Dedifferentiated amniotic fluid mesenchymal stem cell (primary cell): ENCODE results near the gene POLG.
A peak's percentile ranks its signal among the peaks of the same experiment; 100 is the strongest.

Source experiments
- DNase-seq: peaks from one replicate; pipeline ENCODE4 v3.0.0-alpha.2; 2016; ENCODE audit errors: extremely low spot score

Gene POLG

GRCh38 chr15:89334510-89335297 lies at the start of gene POLG:
POLG (minus strand) TSS chr15:89334824; CDS start chr15:89333754, 1,070 bp downstream.
- peak; percentile 98 for DNase-seq

GRCh38 chr15:89384176-89384604 lies 49.6 kb upstream of the POLG start:
- no peak for DNase-seq

GRCh38 chr15:89383365-89384175 lies 48.9 kb upstream of the POLG start:
- no peak for DNase-seq

DNA sequence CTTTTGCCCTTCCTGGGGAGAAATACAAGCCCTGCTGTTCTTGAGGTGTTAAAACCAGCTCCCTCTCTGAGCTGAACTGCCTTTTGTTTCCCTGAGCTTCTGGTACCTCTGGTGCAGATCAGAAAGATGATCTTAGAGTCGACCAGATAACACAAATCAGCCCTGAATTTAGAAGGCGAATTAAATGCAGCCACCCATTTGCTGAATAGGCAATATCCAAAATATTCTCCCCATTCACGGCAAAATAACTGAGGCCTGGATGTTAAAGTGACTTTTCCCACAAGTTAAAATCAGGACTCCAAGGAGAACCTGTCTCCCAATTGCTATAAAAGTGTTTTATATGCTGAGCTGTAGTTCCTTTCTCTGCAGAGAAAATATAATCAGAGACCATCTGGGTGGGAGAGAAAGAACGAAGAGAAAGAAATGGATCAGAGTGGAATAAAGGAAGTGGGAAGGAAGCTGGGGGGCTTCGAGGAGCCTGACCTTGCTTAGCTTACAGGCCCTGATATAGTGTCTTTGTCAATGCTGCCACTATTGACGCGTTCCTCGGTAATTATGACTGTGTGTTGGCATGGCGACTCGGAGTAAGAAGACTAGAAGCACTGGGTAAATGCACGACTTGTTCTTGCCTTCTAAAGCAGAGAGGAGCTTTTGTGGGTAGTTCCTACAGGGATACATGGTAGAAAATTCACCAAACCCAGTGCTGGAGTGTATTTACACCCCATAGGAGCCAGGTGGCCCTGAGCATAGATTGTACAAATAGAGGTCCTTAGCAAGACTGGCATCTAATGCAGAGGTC lies 47.5 kb upstream of the POLG start:
- no peak for DNase-seq

- no peak for DNase-seq
Measured at GRCh38 chr15:89381331-89381730, 46.7 kb upstream of the POLG start.

- no peak for DNase-seq
Measured at GRCh38 chr15:89379818-89380217, 45.2 kb upstream of the POLG start.

DNA sequence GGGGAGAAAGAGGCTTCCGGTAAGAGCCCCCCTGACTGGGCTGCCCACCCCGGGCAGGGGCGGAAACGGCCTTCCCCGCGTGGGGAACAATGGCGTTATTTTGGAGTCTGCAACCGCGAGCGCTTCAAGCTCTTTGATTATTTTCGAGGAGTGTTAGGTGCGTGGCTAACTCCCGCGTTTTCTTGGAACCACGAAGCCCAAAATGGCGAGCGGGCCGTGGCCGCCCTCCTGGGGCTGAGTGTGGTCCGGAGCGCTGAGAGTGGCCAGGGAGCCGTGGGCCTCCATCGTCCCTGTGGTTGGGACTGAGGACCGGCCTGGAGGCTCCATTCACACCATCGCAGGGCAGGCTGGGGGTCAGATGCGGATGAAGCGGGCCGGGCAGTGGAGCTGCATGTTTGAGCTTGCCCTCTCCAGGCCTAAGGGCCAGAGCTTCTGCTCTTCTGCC lies 44.6 kb upstream of the POLG start:
- no peak for DNase-seq

DNA sequence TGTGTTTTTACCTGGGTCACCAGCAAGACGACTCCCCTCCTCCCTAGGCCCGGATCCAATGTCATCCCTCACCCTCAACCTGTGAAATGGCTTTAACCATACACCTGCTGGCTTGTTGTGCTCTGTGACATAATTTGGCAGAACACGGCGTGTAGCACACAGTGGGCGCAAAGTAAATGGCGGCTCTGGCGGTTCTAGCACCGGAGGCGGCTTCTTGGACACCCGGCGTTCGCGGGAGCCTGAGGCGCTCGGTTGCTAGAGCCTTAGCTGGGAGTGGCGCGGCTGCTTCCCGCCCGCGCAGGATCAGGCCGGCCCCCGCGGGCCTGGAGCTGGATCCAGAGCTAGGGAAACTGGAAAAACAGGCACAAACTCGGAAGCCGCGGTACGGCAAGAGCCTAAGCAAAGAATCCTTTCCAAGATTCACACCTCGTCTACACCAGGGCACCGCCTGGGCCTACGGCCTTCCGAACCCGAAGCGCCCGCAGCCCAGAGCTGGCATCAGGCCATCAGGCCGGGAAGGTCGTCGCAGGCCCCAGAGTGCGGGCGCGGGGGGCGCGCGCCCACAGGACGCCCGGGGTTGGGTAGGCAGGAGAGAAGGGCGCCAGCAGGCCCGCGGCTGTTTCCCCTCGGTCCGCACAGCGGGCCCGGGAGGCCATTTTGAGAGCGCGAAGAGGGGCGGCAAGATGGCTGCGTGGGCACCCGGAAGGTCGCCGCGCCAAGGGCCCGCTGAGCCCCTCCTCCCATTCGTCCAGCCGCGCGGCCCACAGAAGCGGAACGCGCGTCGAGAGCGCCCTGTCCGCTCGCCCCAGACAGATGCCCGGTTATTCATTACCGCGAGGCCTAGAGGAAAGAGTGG lies 43.9 kb upstream of the POLG start:
- DNase-seq: no peak

DNA sequence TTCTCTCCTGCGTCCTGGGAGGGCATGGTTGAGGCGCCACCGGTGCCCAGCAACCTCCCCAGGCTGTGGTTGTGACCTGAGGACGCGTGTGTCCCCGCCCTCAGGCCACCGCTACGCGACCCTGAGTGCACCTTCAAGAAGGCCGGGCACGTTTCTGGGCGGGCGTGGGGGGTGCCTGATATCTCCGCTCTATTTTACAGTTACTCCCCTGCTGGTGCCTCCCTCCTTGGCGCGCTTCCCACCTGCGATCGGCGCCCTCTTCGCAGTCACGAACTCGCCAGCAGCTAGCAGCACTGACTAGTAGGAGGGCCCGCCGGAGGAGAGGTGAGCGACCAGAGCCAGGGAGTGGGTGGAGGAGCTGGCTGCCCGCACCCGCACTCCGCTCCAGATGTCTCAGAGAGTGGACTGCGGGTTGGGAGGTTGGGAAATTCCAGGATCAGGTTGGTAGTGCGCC lies 43.2 kb upstream of the POLG start:
- DNase-seq: no peak

GRCh38 chr15:89377024-89377841 lies 42.6 kb upstream of the POLG start:
- no peak for DNase-seq

- no peak for DNase-seq
Measured at GRCh38 chr15:89376388-89376787, 41.8 kb upstream of the POLG start.

GRCh38 chr15:89375093-89376005 lies 40.7 kb upstream of the POLG start:
- DNase-seq: no peak

DNA sequence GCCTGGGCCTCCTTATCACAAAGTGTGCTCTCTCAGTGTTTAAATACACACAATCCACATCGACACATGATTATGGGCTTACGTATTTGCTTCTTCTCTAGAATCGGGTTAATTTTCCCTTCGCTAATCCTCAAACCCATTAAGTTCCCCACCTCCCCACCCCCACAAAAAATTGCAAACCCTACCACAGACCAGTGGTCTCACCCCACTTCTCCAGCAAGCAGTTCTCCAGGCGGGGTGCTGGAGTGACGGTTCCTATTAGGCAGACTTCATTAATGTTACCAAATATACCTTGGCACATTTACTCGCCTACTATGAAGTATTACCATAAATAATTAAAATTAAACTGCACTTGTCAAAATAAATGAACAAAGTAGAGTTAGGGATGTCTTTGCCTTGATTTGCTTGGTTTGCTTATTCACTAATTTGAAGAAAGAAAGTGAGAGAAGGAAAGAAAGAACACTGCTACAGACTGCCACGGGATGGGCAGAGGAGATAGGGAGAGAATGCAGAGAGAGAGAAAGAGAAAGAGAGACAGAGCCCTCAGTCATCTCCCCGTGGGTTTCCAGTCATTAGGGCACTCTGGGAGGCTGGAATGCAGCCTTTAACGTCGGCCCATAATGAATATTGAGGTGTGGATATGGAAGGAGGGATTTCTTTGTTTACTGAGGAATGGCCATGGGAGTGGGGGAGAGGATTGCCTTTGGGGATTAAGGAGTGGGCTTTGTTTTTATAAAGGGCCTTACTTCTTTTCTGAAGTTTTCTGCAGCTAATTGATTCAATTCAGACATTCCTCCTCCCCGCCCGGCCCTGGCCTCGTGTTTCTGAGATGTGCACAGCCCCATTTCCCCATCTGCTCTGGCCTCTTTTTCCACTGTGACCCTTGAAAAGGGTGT lies 39.7 kb upstream of the POLG start:
- no peak for DNase-seq

DNA sequence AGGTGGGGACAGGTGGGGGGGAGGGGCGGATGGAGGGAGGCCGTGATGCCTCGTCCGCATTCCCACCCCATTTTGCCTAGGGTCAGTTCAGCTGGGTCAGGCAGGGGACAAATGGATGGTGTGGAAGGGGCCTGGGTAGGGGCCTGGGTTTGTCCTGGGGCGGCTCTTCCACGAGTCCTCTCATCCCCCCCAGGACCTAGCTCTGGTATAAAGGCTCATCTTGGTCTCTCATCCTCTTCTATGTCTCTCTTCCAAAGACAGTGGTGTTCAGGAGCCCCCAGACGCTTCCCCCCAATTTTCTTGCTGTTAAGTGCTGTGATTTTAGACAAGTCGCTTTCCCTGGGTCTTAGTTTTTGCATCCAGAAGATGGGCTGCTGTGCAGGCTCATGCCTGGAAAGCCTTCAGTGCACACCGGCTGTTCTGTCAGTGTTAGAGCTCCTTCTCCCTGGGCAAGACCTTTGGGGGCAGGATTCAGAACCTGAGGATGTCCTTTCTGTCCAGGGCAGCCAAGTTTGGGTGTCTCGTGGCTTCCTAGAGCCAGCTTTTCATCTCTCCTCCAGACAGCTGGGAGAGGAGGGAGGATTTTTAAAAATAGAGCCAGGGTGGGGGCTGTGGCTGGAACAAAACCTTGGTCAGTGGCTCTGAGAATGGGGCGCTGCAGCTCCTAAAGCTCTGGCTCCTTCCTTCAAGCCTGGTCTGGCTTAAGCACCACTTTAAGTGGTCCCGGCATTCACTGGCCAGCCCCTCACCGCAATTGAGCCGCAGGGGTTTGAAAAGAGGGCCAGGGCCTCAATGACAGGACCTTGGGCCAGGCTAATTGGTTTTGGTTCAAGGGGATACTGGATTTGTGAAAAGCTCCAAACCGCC lies 37.7 kb upstream of the POLG start:
- no peak for DNase-seq

DNA sequence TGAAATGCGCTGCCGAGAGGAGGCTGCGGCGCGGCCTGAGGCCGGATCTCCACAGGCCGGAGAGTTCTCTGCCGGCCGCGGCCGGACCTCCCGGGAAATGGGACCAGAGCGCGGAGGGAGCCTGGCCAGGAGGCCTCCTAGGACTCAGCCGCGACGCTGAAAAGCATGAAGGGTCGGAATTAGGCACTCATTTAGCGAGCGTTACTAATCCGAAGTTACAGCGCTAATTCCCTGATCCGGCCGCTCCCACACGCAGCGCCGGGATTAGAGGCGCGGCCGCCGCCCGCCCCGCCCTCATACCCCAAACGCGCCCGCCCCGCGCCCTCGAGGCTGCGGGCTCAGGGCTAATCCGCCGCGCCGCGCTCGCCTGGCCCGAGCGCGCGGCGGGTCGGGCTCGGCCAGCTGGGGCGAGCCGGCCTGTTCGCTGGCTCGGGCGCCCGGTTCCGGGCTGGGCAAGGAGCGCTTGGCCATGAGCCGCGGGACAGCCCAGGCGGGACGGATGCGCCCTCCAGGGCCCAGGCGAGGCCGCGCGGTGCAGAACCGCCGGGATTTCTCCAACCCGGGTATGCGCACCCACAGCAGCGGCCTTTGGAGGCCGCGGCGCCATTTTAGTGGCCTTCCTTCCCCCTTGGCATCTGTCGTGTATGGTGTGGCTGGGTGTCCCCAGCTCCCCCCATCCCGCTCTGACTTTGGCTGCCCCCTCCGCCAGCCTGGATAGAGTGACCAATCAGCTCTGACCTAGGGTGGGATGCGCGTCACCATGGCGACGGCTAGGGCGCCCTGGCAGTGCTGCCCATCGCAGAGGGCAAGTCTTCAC lies 36.8 kb upstream of the POLG start:
- DNase-seq: no peak

DNA sequence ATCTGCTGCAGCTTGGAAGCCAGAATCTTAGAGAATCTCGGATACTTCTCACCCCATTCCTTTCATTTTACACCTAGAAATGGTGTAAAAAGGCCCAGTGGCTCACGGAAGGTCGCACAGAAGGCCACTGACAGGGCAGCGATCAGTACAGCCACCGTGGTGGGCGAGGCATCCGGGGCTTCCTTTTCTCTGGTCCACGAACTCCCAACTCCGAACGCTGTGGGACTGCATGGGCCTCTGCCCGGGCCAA lies 36.3 kb upstream of the POLG start:
- DNase-seq: no peak
